ENCODE measurements around the gene PPP1R27. TPM values are rescaled to one million over a fixed set of nuclear protein-coding genes. Genes with fewer than 3 reads are reported as not detected.
A peak's percentile ranks its signal among the peaks of the same experiment; 100 is the strongest.

The PPP1R27 gene
- total and polyA plus RNA-seq, 9 of the 15 experiments (the other 6 are each of a cell fraction or from before 2014, with no cell fraction given) = 0.29 to 6.9 (median 1.5) TPM; not detected in 2

DNA sequence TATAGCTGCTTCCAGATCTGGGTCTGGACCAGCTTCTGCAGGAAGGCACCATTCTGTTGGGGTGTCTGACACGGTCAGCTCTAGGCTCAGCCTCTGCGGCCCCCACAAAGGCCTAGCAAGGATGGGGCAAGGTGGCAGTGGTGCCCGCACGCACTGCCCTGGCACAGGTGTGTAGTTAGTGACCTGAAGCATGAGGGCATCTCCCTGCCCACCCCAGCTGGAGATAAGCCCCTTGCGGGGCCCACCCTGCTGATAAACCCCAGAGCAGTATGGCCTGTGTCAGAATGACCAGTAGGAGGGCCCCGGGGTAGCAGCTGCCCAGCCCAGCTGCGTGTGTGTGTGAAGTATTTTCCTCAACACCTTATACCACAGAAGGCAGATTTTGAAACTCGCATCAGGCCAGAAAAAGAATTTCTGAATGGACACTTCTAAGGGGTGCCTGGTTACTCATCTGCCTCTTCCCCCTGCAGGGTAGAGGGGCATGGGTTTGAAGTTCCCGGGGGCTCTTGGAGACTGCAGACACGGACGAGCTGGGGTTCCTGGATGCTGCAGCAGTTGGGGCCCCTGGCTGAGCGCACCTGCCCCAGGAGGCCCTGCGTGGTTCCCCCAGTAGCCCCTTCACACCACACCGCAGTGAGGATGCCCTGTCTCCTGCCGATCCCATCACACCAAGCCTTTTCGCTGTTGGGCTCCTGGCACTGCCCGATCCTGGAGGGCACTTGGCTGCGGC, 31.8 kb upstream of the PPP1R27 start (continued):
- TF ChIP-seq, protein P1, sequence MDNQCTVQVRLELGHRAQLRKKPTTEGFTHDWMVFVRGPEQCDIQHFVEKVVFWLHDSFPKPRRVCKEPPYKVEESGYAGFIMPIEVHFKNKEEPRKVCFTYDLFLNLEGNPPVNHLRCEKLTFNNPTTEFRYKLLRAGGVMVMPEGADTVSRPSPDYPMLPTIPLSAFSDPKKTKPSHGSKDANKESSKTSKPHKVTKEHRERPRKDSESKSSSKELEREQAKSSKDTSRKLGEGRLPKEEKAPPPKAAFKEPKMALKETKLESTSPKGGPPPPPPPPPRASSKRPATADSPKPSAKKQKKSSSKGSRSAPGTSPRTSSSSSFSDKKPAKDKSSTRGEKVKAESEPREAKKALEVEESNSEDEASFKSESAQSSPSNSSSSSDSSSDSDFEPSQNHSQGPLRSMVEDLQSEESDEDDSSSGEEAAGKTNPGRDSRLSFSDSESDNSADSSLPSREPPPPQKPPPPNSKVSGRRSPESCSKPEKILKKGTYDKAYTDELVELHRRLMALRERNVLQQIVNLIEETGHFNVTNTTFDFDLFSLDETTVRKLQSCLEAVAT (IDR thresholded peaks at IDR 0.05) = no peak
- TF ChIP-seq TCF3 (CRISPR knock-in tag; IDR thresholded peaks at IDR 0.05) = no peak

DNA sequence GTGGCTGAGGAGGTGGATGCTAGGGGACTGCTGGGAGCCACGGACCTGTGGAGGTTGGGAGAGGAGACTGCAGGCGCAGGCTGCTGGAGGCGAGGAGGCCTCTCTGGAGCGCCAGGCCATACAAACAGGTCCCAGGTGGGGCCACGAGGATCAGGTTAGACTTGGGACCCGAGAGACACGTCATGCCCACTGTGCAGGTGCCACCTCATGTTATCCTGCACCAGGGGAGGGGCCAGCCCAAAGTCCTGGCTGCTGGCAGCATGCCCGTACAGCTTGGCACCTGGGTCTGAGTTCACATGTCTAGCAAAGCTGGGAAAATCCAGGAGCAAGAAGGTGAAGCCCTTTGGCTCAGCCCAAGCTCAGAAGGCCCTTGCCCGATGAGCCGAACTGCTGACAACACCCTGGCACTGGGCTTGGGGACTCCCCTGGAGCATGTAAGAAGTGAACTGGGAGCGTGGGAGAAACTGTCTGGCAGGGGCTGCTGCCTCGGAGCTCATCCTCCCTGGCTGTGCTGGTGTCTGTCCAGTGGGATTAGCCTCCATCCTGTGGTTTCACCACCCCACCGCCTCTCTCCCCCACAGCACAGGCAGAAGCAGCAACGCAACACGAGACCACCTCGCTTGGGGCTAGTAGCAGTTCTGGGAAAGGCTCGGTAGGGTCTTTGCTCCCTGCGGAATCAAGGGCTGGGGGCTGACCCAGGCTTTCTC, 31.0 kb upstream of the PPP1R27 start:
- no peaks in the 10 kb centered on the region for H3K9me1 ChIP-seq (ENCODE audit: control insufficient read depth, insufficient read depth, low read length)
- 81% methylated on average over 18 of the region's 18 CpGs for WGBS (ENCODE audit: insufficient coverage, low coverage, missing lambda C conversion rate)
- no peak for FAIRE-seq
- CTCF ChIA-PET (ENCODE audit: low intra/inter-chr PET ratio) = no interaction called here
- H3K79me2 ChIP-seq (ENCODE audit: control insufficient read depth, insufficient read depth, low read length) = peaks cover 71% of the 10 kb centered on the region
- ATAC-seq = no peak
- DNase-seq (ENCODE audit: extremely low read depth in 1 of 4, low spot score in 3 of 4) = no peak
- H3K27ac ChIP-seq (ENCODE audit: extremely low read depth, low read depth, low read length) = no peak overlapping the region
- POLR2A ChIA-PET = interaction anchor here (0.6 to 1.9 kb wide), 9 partner anchors 14 to 736 kb away, joined by 3 to 5 read pairs (median 3); partner anchors contain the start of genes ARL16, HGS, NPB and SIRT7
- H3K4me1 ChIP-seq (replicated peaks in 1 of 2; ENCODE audit: control insufficient read depth in 2 of 2, insufficient read depth in 2 of 2, low read length in 2 of 2) = peaks cover 35 to 83% of the 10 kb centered on the region in 2 experiments
- no peaks in the 10 kb centered on the region for H3K9me3 ChIP-seq (replicated peaks; ENCODE audit: control insufficient read depth, insufficient read depth, low read depth, low read length)
- intact Hi-C loops (cut with micrococcal nuclease) = no loop called here
- no peak overlapping the region for H2AFZ ChIP-seq (ENCODE audit: low read depth, low read length)
- peaks cover 70% of the 10 kb centered on the region for H3K36me3 ChIP-seq (ENCODE audit: control insufficient read depth, insufficient read depth, low read length)
- H3K27me3 ChIP-seq (ENCODE audit: control insufficient read depth in 2 of 2, insufficient read depth in 2 of 2, low read length in 2 of 2) = no peaks in the 10 kb centered on the region
- no TSS peak for BruUV-seq (replicated peaks)
- in situ Hi-C loops (cut with MboI) = no loop called here
- peaks cover 41% of the 10 kb centered on the region for H4K20me1 ChIP-seq (replicated peaks; ENCODE audit: control insufficient read depth, insufficient read depth, low read length)
- H3K9ac ChIP-seq (ENCODE audit: insufficient read depth in 1 of 2, low read depth in 2 of 2, low read length in 2 of 2) = peak overlapping the region in 1 of 2 experiments; percentile 80; a peak in 2 of 4 replicates
- H3K4me2 ChIP-seq (ENCODE audit: insufficient read depth, low read length) = no peak overlapping the region
- no peak overlapping the region for H3K4me3 ChIP-seq
- TF ChIP-seq NR1H2 (CRISPR knock-in tag; IDR thresholded peaks at IDR 0.05) = no peak
- no peak for TF ChIP-seq TRIM28 (IDR thresholded peaks at IDR 0.05)
- no peak for TF ChIP-seq MAFK (IDR thresholded peaks at IDR 0.05; ENCODE audit: low read length)
- TF ChIP-seq NUFIP1 (IDR thresholded peaks at IDR 0.05; ENCODE audit: partially characterized antibody) = no peak
- peak; percentile 6 for TF ChIP-seq SNRNP70 (optimal IDR thresholded peaks at IDR 0.05; ENCODE audit: low read depth, low read length)
- peak; percentile 27; the same call in 1 of the 2 replicates for TF ChIP-seq POLR2AphosphoS2 (IDR thresholded peaks at IDR 0.05; ENCODE audit: low read length)
- TF ChIP-seq SMARCE1 (IDR thresholded peaks at IDR 0.05) = no peak
- TF ChIP-seq, protein P2, sequence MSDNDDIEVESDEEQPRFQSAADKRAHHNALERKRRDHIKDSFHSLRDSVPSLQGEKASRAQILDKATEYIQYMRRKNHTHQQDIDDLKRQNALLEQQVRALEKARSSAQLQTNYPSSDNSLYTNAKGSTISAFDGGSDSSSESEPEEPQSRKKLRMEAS (CRISPR knock-in tag; IDR thresholded peaks at IDR 0.05) = 0 out of 2 replicates have a peak, but pooled peaks have one; percentile 17
- no peak for TF ChIP-seq NCOA4 (IDR thresholded peaks at IDR 0.05; ENCODE audit: partially characterized antibody)
- no peak for TF ChIP-seq TGIF2 (CRISPR knock-in tag; IDR thresholded peaks at IDR 0.05)
- TF ChIP-seq BACH1 (tag; IDR thresholded peaks at IDR 0.05) = no peak
- no peak for TF ChIP-seq CBFA2T3 (IDR thresholded peaks at IDR 0.05)
- TF ChIP-seq, protein P3, sequence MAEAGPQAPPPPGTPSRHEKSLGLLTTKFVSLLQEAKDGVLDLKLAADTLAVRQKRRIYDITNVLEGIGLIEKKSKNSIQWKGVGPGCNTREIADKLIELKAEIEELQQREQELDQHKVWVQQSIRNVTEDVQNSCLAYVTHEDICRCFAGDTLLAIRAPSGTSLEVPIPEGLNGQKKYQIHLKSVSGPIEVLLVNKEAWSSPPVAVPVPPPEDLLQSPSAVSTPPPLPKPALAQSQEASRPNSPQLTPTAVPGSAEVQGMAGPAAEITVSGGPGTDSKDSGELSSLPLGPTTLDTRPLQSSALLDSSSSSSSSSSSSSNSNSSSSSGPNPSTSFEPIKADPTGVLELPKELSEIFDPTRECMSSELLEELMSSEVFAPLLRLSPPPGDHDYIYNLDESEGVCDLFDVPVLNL (CRISPR knock-in tag; IDR thresholded peaks at IDR 0.05; ENCODE audit: low read depth) = 0 out of 2 replicates have a peak, but pooled peaks have one; percentile 35
- TF ChIP-seq, protein P4, sequence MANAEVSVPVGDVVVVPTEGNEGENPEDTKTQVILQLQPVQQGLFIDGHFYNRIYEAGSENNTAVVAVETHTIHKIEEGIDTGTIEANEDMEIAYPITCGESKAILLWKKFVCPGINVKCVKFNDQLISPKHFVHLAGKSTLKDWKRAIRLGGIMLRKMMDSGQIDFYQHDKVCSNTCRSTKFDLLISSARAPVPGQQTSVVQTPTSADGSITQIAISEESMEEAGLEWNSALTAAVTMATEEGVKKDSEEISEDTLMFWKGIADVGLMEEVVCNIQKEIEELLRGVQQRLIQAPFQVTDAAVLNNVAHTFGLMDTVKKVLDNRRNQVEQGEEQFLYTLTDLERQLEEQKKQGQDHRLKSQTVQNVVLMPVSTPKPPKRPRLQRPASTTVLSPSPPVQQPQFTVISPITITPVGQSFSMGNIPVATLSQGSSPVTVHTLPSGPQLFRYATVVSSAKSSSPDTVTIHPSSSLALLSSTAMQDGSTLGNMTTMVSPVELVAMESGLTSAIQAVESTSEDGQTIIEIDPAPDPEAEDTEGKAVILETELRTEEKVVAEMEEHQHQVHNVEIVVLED (CRISPR knock-in tag; IDR thresholded peaks at IDR 0.05) = no peak
- TF ChIP-seq POLR2H (tag; IDR thresholded peaks at IDR 0.05; ENCODE audit: low read depth) = no peak
